ENCODE results near the gene STAB2. TPM values are rescaled to one million over a fixed set of nuclear protein-coding genes. Genes with fewer than 3 reads are reported as not detected.

The STAB2 gene
- total and polyA plus RNA-seq, 2 of the 4 experiments (the other 2 are of a cell fraction): not detected

DNA sequence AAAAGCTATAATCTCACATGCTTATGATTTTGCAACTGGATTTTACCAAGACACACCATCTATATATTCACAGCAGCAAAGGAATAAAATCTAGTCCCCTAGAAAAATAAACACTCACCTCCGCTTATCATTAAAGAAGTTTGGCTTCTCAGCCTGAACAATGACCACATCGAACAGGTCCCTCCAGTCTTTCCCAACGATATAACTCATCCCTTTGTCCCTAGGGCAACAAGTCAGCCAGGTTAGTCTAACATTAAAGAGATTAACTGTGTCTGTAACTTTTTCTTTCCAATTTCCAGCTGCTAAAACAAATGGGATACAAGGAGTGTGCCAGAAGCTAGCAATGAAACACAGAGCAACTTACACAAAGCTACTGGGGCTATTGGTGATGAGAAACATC lies 206.0 kb downstream of the STAB2 start:
- H4K5ac ChIP-seq (ENCODE audit: low read depth, low read length): no peak overlapping the region
- no peak overlapping the region for H2BK15ac ChIP-seq (ENCODE audit: low read depth, low read length)
- in situ Hi-C loops (cut with MboI; ENCODE audit: low sequenced_read_pairs): no loop called here
- no peak overlapping the region for H3K4me3 ChIP-seq (ENCODE audit: insufficient read depth, low read depth, low read length)
- no peak overlapping the region for H2AK9ac ChIP-seq (replicated peaks; ENCODE audit: low read depth, low read length, poor library complexity)
- no peaks in the 10 kb centered on the region for H3K4me1 ChIP-seq (ENCODE audit: control insufficient read depth, insufficient read depth, low read length)
- no peak overlapping the region for H3K9ac ChIP-seq (ENCODE audit: low read depth, low read length)
- no peak overlapping the region for H3K27ac ChIP-seq (ENCODE audit: insufficient read depth, low read length)
- ChIA-PET CTCF (interaction anchor here (0.8 kb wide), 1 partner anchor 20 kb away, joined by 3 read pairs; no protein-coding TSS in a partner anchor), POLR2A (ENCODE audit: unreplicated experiment) (no interaction called here)
- dilution Hi-C loops (cut with HindIII; ENCODE audit: low sequenced_read_pairs, unreplicated experiment): no loop called here
- H3K79me1 ChIP-seq (ENCODE audit: low read depth in 1 of 2, low read length in 2 of 2): no peaks in the 10 kb centered on the region; a peak in 1 of 4 replicates
- WGBS, 2 experiments (ENCODE audit: extremely low coverage in 2 of 2, insufficient read length in 1 of 2): no CpG with 5 or more reads among the region's 3 CpGs
- no peaks in the 10 kb centered on the region for H3K27me3 ChIP-seq (ENCODE audit: control insufficient read depth, insufficient read depth, low read length)
- no peak overlapping the region for H2BK120ac ChIP-seq (ENCODE audit: low read depth, low read length)
- no peaks in the 10 kb centered on the region for H4K20me1 ChIP-seq (ENCODE audit: insufficient read depth, low read length)
- H3K23ac ChIP-seq (ENCODE audit: low read depth, low read length): no peak overlapping the region
- no TSS peak for BruUV-seq (replicated peaks)
- H2AFZ ChIP-seq (replicated peaks; ENCODE audit: low read length, poor library complexity): no peak overlapping the region
- TF ChIP-seq MXI1 (IDR thresholded peaks at IDR 0.05; ENCODE audit: borderline replicate concordance, low read depth, low read length): no peak
- TF ChIP-seq CHD1 (IDR thresholded peaks at IDR 0.05; ENCODE audit: low read depth, low read length): no peak
- TF ChIP-seq, protein P1, sequence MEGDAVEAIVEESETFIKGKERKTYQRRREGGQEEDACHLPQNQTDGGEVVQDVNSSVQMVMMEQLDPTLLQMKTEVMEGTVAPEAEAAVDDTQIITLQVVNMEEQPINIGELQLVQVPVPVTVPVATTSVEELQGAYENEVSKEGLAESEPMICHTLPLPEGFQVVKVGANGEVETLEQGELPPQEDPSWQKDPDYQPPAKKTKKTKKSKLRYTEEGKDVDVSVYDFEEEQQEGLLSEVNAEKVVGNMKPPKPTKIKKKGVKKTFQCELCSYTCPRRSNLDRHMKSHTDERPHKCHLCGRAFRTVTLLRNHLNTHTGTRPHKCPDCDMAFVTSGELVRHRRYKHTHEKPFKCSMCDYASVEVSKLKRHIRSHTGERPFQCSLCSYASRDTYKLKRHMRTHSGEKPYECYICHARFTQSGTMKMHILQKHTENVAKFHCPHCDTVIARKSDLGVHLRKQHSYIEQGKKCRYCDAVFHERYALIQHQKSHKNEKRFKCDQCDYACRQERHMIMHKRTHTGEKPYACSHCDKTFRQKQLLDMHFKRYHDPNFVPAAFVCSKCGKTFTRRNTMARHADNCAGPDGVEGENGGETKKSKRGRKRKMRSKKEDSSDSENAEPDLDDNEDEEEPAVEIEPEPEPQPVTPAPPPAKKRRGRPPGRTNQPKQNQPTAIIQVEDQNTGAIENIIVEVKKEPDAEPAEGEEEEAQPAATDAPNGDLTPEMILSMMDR (conservative IDR thresholded peaks at IDR 0.05; ENCODE audit: low read depth, low read length): no peak
- TF ChIP-seq RCOR1 (IDR thresholded peaks at IDR 0.05; ENCODE audit: insufficient replicate concordance, low read length): no peak
- TF ChIP-seq RFX5 (IDR thresholded peaks at IDR 0.05; ENCODE audit: low read depth, low read length): no peak
- intact Hi-C loops (cut with micrococcal nuclease): no loop called here
- no peaks in the 10 kb centered on the region for H3K9me3 ChIP-seq (ENCODE audit: control insufficient read depth, insufficient read depth, low read length)
- no peak overlapping the region for H3K18ac ChIP-seq (ENCODE audit: low read depth, low read length)
- peaks cover 16% of the 10 kb centered on the region for H3K36me3 ChIP-seq (ENCODE audit: control insufficient read depth, insufficient read depth, low read length)
- no peak overlapping the region for H3K4ac ChIP-seq (ENCODE audit: low read depth, low read length)
- no peak overlapping the region for H4K91ac ChIP-seq (ENCODE audit: insufficient read depth, low read depth, low read length)
- H3K4me2 ChIP-seq (ENCODE audit: low read depth, low read length): no peak overlapping the region
- DNase-seq (no peak), ATAC-seq (ENCODE audit: low read depth) (no peak)
- H3K9me1 ChIP-seq (ENCODE audit: insufficient read depth, low read length): peaks cover 8% of the 10 kb centered on the region; the same call in 1 of the 2 replicates
- H3K56ac ChIP-seq (ENCODE audit: extremely low read depth, insufficient read depth, low read length): no peak overlapping the region
- no peak overlapping the region for H2BK20ac ChIP-seq (ENCODE audit: low read depth, low read length)
- H2BK5ac ChIP-seq (ENCODE audit: low read depth, low read length, poor library complexity, severe bottlenecking): no peak overlapping the region
- H2AK5ac ChIP-seq (ENCODE audit: low read depth, low read length): no peak overlapping the region
- no peak overlapping the region for H4K8ac ChIP-seq (ENCODE audit: low read depth in 2 of 2, low read length in 2 of 2)
- no peak overlapping the region for H3K14ac ChIP-seq (replicated peaks; ENCODE audit: low read depth, low read length)
